Mucosa of rectum (tissue), 2 donors: ENCODE measurements around the gene PPFIBP1.

Experiments used
- H3K27ac ChIP-seq, 2 donors: one replicate each; pipeline ENCODE4 v1.7.0; 2013; ENCODE audit warnings: inconsistent platforms in 2 of 2, low read depth in 2 of 2, low read length in 2 of 2
- H3K27me3 ChIP-seq, 2 donors: one replicate each; pipeline ENCODE4 v1.7.0; 2013; ENCODE audit warnings: low read length in 2 of 2; ENCODE audit not compliant: control insufficient read depth in 2 of 2, insufficient read depth in 2 of 2
- H3K36me3 ChIP-seq, 2 donors: one replicate each; pipeline ENCODE4 v1.7.0; 2013; ENCODE audit warnings: low read length in 2 of 2; ENCODE audit not compliant: control insufficient read depth in 2 of 2, insufficient read depth in 2 of 2
- H3K4me1 ChIP-seq, 2 donors: one replicate each; pipeline ENCODE4 v1.7.0; 2013; ENCODE audit warnings: low read length in 2 of 2, mild to moderate bottlenecking in 1 of 2; ENCODE audit not compliant: control insufficient read depth in 2 of 2, insufficient read depth in 2 of 2
- H3K4me3 ChIP-seq, 2 donors: one replicate each; pipeline ENCODE4 v1.7.0; 2013; ENCODE audit warnings: low read length in 2 of 2
- H3K9ac ChIP-seq, 2 donors: one replicate each; pipeline ENCODE4 v1.7.0; 2013; ENCODE audit warnings: low read length in 2 of 2, low read depth in 1 of 2, mild to moderate bottlenecking in 1 of 2
- H3K9me3 ChIP-seq, 2 donors: one replicate each; pipeline ENCODE4 v1.7.0; 2013; ENCODE audit warnings: low read length in 2 of 2; ENCODE audit not compliant: control insufficient read depth in 2 of 2
- donor health status: healthy.
- donor health status: Normal muscosa, but diverticular disease.

The PPFIBP1 gene

DNA sequence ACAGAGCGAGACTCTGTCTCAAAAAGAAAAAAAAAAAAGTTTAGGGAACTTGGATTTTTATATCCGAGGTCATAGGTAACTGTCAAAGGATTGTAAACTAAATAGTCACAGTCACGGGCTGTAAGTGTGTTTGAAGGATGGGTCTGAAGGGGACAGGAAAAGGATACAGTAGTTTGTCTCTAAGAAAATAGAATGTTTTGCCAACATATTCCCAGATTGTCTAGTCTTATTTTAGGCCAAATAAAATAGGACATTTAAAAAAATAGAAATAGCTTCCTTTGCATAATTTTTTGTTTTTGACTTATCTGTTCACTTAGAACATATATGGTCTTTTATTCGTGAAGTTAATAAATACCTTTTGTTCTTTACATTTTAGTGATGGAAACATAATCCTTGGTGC lies 148.0 kb downstream of the PPFIBP1 start:
- H3K9me3 ChIP-seq, result no peaks in the 10 kb centered on the region

GRCh38 chr12:27672643-27673042 lies 148.6 kb downstream of the PPFIBP1 start:
- no peak overlapping the region for H3K4me3 ChIP-seq
- H3K27ac ChIP-seq, result no peak overlapping the region
- H3K36me3 ChIP-seq, result peaks cover 17 to 18% of the 10 kb centered on the region in 2 donors
- H3K9ac ChIP-seq, result no peak overlapping the region
- H3K27me3 ChIP-seq, result no peaks in the 10 kb centered on the region
- no peaks in the 10 kb centered on the region for H3K4me1 ChIP-seq
- H3K9me3 ChIP-seq, result no peaks in the 10 kb centered on the region

More for the DNA sequence above, 148.0 kb downstream of the PPFIBP1 start:
- H3K9ac ChIP-seq, result no peak overlapping the region
- H3K27ac ChIP-seq, result no peak overlapping the region
- no peaks in the 10 kb centered on the region for H3K4me1 ChIP-seq
- no peak overlapping the region for H3K4me3 ChIP-seq
- H3K27me3 ChIP-seq, result no peaks in the 10 kb centered on the region
- H3K36me3 ChIP-seq, result peaks cover 21% of the 10 kb centered on the region in 2 donors

GRCh38 chr12:27673101-27673718 lies 149.2 kb downstream of the PPFIBP1 start:
- H3K9ac ChIP-seq, result no peak overlapping the region
- H3K27me3 ChIP-seq, result no peaks in the 10 kb centered on the region
- H3K36me3 ChIP-seq, result peaks cover 13 to 15% of the 10 kb centered on the region in 2 donors
- H3K4me1 ChIP-seq, result no peaks in the 10 kb centered on the region
- H3K27ac ChIP-seq, result no peak overlapping the region
- H3K9me3 ChIP-seq, result no peaks in the 10 kb centered on the region
- H3K4me3 ChIP-seq, result no peak overlapping the region

GRCh38 chr12:27674989-27675388 lies 151.0 kb downstream of the PPFIBP1 start:
- Histone ChIP-seq H3K9me3 (no peaks in the 10 kb centered on the region), H3K27ac (no peak overlapping the region), H3K9ac (no peak overlapping the region), H3K36me3 (peaks cover 12 to 13% of the 10 kb centered on the region in 2 donors), H3K4me3 (no peak overlapping the region), H3K27me3 (no peaks in the 10 kb centered on the region), H3K4me1 (no peaks in the 10 kb centered on the region)

GRCh38 chr12:27680619-27681018 lies 156.6 kb downstream of the PPFIBP1 start:
- Histone ChIP-seq H3K36me3 (peaks cover 16 to 18% of the 10 kb centered on the region in 2 donors), H3K9ac (no peak overlapping the region), H3K27ac (peak overlapping the region in 1 of 2 donors; percentile 45), H3K27me3 (no peaks in the 10 kb centered on the region), H3K9me3 (no peaks in the 10 kb centered on the region), H3K4me1 (peaks cover 0 to 4% of the 10 kb centered on the region in 2 donors), H3K4me3 (no peak overlapping the region)

DNA sequence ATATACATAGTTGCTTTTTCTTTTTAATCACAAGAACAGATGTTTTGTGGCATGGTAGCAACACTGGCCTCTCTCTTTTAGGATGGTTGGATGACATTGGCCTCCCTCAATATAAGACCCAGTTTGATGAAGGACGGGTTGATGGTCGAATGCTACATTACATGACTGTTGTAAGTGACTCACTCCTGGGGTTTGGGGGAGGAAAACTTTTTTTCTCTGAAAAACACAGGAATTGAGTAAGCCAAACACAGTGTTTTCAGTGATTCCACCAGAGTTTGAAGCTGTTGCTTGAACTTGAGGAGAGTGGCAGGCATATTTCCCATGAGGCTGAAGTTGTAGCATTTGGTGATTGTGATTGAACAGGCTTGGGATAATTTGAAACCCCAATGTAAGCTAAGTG lies 158.5 kb downstream of the PPFIBP1 start:
- peaks cover 12 to 18% of the 10 kb centered on the region in 2 donors for H3K36me3 ChIP-seq

GRCh38 chr12:27685274-27685673 lies 161.3 kb downstream of the PPFIBP1 start:
- Histone ChIP-seq H3K4me3 (no peak overlapping the region), H3K9ac (no peak overlapping the region), H3K36me3 (peaks cover 20 to 31% of the 10 kb centered on the region in 2 donors), H3K27me3 (no peaks in the 10 kb centered on the region), H3K27ac (peak overlapping the region in 1 of 2 donors; percentile 60), H3K4me1 (peaks cover 0 to 17% of the 10 kb centered on the region in 2 donors), H3K9me3 (no peaks in the 10 kb centered on the region)

More for the DNA sequence above, 158.5 kb downstream of the PPFIBP1 start:
- Histone ChIP-seq H3K9me3 (no peaks in the 10 kb centered on the region), H3K27me3 (no peaks in the 10 kb centered on the region), H3K4me3 (no peak overlapping the region), H3K27ac (peak overlapping the region in 1 of 2 donors; percentile 30), H3K9ac (no peak overlapping the region), H3K4me1 (peaks cover 0 to 13% of the 10 kb centered on the region in 2 donors)

DNA sequence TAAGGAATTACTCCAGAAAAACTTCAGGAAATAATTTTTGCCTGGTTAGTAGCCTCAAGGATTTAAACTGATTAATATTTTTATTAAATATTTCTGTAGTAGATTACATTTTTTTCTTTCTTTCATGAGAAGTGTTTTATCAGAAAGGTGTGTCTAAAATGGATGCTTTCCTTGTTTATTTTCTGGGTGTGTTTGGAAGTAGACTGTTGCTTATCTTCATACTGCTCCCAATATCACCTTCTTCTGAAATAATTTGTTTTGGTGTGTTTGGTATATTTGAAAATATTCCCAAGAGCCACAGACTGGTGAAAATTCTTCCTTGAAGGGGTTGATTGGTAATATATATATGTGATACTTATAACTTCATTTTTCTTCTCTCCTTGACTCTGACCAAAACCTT lies 162.1 kb downstream of the PPFIBP1 start:
- Histone ChIP-seq H3K4me1 (peaks cover 0 to 17% of the 10 kb centered on the region in 2 donors), H3K36me3 (peaks cover 19 to 29% of the 10 kb centered on the region in 2 donors), H3K4me3 (no peak overlapping the region)

DNA sequence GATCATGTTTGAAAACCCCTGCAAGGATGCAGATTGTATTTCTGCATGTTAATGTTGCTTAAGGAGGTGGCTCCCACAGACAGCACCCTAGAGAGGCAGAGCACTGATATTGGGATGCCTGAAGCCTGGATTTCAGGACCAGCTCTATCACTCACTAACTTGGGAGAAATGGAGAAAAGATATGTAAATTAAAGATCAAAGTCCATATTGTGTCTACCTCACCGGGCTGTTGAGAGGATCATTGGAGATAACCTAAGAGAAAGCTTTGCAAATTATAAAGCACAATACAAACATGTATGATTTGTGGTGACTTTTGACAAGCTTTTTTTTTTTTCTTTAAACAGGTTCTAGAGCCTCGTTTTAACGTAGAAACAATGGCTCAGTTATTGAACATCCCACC lies 164.7 kb downstream of the PPFIBP1 start:
- Histone ChIP-seq H3K9me3 (no peaks in the 10 kb centered on the region), H3K4me3 (no peak overlapping the region), H3K9ac (no peak overlapping the region), H3K27me3 (no peaks in the 10 kb centered on the region), H3K4me1 (peaks cover 0 to 17% of the 10 kb centered on the region in 2 donors), H3K27ac (no peak overlapping the region), H3K36me3 (peaks cover 24 to 32% of the 10 kb centered on the region in 2 donors)

More for the DNA sequence above, 162.1 kb downstream of the PPFIBP1 start:
- no peaks in the 10 kb centered on the region for H3K27me3 ChIP-seq
- H3K9ac ChIP-seq, result no peak overlapping the region
- H3K27ac ChIP-seq, result no peak overlapping the region
- no peaks in the 10 kb centered on the region for H3K9me3 ChIP-seq

DNA sequence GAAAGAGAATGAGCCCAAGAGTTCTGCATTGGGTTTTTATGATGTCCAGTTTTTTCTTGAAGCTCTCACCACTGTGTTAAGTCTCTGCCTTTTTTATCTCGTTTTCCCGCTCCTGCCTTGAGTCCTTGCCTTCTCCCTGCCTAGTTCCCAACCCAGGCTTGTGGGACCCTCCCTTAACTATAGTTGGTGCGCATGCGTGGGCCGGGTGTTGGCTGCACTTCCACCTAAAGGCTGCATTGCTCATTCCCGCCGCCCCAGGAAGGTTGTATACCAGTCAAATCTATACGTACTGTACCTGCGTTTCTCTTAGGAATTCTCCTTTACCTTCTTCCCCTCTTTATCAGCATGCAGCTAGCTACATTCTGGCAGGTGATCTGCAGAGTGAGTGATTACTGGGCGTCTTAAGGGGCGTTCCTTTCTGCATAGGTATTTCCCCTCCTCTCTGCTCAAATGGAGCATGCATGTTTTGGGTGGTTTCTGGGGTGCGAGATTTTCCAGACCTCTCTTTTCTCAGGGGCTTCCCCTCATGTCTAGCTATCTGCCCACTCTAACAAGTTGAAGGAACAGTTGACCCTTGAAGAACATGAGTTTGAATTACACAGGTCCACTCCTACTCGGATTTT lies 165.7 kb downstream of the PPFIBP1 start:
- Histone ChIP-seq H3K4me1 (peaks cover 0 to 17% of the 10 kb centered on the region in 2 donors), H3K36me3 (peaks cover 24 to 32% of the 10 kb centered on the region in 2 donors), H3K27ac (no peak overlapping the region), H3K4me3 (no peak overlapping the region), H3K9me3 (no peaks in the 10 kb centered on the region), H3K27me3 (no peaks in the 10 kb centered on the region), H3K9ac (no peak overlapping the region)
